Retina (tissue), 1 donor: Measurements from ENCODE around the gene SOX4.
A peak's percentile ranks its signal among the peaks of the same experiment; 100 is the strongest.
"Not testable (repeated sequence)": the region's sequence is repeated elsewhere in the genome, so short reads cannot be mapped to it uniquely, and the experiment has no call there.

Experiments
- DNase-seq: peaks from one replicate; pipeline ENCODE4 v3.0.0-alpha.2; 2016

Gene SOX4

DNA sequence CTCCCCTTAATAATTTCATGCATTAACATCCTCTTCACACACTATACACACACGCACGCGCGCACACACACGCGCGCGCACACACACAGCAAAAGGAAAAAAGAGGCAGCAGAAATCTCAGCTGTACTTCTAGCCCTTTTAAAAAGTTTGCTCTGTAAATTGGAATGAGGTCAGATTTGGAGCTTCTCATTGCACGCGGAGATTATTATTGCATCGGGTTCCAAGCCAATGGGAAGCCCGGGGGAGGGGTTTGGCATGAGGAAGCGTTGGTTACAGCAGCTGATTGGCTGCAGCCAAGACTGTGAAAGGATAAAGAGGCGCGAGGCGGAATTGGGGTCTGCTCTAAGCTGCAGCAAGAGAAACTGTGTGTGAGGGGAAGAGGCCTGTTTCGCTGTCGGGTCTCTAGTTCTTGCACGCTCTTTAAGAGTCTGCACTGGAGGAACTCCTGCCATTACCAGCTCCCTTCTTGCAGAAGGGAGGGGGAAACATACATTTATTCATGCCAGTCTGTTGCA is at the start of gene SOX4:
Gene SOX4 (plus strand): TSS at position 340 of the 515 bp plus-strand sequence. CDS start 784 bp downstream, outside the sequence.
- DNase-seq, result peak; percentile 97

DNA sequence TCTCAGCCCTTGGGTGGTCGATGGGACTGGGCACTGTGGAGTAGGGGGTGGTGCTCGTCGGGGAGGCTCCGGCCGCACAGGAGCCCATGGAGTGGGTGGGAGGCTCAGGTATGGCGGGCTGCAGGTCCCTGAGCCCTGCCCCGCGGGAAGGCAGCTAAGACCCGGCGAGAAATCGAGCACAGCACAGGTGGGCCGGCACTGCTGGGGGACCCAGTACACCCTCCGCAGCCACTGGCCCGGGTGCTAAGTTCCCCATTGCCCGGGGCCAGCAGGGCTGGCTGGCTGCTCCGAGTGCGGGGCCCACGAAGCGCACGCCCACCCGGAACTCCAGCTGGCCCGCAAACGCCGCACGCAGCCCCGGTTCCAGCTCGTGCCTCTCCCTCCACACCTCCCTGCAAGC is 41.3 kb upstream of the SOX4 start:
- DNase-seq, result not testable (repeated sequence)

DNA sequence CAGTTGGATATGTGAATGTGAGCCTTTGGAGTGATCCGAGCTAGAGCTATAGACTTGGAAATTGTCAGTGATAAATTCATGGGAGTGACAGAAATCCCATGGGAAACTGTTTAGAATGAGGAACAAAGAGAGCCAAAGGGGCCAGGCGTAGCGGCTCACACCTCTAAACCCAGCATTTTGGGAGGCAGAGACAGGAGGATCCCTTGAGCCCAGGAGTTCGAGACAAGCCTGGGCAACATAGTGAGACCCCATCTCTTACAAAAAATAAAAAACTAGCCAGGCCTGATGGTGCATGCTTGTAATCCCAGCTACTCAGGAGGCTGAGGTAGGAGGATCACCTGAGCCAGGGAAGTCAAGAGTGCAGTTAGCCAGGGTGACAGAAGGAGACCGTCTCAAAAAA is 39.3 kb upstream of the SOX4 start:
- no peak for DNase-seq

DNA sequence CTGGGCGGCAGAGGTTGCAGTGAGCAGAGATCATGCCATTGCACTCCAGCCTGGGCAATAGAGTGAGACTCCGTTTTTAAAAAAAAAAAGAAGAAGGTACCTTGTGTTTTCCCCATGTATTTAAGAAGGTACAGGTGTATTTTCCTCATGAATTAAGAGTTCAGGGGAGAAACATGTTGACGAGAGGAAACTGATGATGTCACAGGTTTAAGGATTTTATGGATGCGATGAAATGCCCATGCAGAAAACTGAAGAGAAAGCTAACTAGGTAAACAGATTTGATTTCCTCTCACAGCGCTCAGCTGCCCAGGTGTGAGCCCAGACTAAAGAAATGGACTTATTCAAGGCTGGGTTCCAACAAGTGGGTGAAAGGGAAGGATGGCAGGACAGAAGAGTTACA is 38.4 kb upstream of the SOX4 start:
- DNase-seq, result no peak

DNA sequence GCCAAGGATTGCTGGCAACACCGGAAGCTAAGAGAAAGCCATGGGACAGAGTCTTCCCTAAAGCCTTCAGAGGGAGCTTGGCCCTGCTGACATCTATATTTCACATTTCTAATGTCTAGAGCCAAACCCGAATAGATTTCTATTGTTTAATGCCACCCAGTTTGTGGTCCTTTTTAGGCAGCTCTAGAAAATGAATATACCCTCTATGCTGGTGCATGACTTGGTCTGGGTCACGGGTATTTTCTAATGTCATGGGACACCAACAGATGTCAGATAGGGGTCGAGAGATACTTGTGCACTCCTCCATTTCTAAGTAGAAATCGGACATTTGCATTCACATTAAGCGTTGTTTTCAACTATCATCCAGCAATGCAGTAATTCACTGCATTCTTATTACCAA is 37.0 kb upstream of the SOX4 start:
- DNase-seq, result no peak

DNA sequence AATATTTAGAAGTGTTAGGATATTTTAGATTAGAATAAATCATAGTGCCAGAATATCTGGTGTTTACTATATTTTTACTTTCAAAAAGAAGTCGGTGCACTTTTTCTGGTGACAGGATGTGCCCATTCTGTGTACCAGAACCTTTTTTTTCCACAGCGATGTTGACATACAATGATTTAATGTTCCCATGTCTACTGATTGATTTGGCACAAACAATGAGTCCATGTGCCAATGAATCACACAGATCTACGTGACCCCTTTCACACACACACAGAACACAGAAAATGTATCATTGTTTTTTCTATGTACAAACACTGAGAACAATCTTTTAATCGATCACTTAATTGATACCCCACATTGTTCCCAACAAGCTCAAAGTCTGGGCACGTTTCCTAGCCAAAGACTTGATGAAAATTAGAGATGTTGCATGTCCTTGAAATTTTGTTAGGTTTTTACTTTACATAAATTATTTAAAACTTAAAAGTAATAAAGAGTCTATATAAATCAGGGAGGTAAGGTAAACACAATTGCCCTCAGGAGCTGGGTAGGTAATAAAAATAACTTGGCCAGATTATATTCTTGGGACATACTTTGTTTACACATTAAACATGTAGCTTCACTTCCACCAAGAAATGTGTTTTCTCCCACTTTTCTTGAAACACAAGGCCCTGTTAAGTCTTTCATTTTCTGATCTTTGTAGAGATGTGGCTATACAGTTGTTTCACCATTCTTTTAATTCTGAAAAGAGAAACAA is 36.4 kb upstream of the SOX4 start:
- no peak for DNase-seq

DNA sequence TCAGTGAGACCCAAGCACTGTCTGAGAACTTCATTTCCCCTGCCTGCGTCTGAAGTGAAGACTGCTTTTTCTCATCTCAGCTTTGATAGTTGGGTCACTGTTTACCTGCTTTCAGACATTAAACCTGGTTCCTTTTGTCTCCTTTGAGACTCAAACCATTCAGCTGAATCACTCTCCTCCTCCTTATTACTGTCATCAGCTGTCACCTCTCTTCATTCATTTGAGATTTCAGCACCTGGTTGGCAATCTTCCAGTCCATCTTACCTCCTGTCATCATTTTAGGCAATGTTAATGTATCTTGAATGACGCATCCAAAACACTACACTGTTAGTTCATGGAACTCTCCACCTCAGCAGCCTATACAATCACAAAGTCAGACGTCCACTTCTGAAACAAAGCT is 34.3 kb upstream of the SOX4 start:
- DNase-seq, result no peak

DNA sequence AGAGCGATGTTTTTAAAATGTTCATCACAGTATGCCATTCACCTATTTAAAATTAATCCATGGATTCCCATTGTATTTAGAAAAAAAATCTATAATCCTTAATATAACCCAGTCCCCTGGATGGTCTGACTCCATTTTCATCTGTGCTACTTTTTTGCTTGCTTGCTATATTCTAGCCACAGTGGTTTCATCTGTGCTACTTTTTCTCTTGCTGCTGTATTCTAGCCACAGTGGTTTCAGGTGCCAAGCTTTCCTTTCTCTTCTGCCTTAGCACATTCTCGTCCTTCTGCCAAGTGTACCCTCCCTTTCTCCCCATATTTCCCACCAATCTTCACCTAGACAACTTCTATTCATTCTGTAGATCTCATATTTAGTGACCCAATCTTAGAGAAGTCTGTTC is 33.3 kb upstream of the SOX4 start:
- DNase-seq, result no peak

DNA sequence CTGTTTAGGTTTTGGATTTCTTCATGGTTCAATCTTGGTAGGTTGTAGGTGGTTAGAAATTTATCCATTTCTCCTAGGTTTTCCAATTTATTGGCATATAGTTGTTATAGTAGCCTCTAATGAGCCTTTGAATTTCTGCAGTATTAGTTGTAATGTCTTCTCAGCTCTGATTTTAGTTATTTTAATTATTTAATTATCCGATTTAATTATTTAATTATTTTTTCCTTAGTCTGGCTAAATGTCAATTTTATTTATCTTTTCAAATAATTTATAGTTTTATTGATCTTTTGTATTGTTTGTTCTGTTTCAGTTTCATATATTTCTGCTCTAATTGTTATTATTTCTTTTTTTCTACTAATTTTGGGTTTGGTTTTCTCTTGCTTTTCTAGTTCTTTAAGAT is 28.1 kb upstream of the SOX4 start:
- no peak for DNase-seq

DNA sequence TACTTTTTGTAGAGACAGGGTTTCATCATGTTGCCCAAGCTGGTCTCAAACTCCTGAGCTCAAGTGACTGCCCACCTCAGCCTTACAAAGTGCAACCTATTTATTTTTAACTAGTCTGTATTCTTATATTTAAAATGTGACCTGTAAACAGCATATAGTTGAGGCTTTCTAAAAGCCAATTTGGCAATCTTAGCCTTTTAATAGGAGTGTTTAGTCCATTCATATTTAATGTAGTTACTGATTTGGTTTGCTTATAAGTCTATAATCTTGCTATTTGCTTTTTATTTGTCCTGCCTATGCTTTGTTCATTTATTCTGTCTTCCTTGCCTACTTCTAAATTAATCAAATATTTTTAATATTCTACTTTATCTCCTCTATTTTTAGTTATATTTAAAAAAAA is 15.0 kb upstream of the SOX4 start:
- DNase-seq, result no peak

DNA sequence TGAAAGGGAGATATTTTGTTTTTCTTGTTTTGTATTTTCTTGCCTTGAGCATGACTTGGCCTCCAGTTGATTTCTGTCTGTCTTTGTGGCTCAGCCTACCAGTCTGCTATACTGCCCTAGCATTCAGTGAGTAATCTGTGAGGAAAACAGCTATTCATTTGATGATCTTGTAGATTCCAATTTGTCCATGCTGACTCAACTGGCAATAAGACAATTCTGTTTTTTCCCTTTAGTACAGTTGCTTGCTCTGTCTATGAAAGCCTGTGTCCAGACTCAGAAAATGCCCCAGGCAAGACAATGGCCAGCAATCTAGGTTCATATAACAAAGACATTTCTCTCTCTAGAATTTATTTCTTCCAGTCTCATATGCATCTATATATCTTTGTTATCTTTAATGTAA is 10.9 kb upstream of the SOX4 start:
- DNase-seq, result no peak

DNA sequence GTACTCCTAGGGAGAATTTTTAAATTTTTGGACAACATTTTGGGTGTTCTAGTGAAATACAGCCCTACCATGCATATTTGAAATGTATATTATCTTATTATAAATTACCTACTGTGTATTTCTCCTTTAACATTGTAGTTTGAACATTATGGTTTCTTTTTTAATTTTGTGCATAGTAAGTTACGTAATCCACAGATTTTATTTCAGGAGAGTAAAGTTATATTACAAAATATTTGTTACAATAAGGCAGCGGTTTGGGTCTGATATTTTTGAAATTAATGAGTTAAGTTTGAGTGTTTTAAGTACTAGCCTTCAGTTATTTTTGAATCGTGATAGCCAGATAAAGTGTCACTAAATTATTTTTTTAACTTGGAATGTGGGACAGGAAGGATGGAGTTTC is 7.3 kb upstream of the SOX4 start:
- no peak for DNase-seq

DNA sequence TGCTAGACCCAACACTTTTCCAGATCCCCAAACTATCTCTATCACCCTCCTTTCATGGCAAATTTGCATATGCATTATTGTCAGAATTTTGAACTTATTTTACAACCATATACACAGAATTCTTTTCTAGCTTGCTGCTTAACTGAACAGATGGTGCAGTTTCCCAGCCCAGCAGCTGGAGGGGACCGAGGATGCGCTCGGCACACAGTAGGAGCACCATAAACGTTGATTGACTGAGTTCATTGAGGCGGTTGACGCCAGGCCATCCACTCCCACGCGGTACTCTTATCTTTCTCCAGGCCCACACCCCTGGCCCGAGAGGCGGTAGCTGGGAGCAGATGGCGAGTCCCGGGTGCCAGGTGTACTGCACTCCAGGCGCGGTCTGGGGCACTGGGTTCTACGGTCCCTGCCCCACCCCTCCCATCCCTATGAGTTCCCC is 6.8 kb upstream of the SOX4 start:
- no peak for DNase-seq

DNA sequence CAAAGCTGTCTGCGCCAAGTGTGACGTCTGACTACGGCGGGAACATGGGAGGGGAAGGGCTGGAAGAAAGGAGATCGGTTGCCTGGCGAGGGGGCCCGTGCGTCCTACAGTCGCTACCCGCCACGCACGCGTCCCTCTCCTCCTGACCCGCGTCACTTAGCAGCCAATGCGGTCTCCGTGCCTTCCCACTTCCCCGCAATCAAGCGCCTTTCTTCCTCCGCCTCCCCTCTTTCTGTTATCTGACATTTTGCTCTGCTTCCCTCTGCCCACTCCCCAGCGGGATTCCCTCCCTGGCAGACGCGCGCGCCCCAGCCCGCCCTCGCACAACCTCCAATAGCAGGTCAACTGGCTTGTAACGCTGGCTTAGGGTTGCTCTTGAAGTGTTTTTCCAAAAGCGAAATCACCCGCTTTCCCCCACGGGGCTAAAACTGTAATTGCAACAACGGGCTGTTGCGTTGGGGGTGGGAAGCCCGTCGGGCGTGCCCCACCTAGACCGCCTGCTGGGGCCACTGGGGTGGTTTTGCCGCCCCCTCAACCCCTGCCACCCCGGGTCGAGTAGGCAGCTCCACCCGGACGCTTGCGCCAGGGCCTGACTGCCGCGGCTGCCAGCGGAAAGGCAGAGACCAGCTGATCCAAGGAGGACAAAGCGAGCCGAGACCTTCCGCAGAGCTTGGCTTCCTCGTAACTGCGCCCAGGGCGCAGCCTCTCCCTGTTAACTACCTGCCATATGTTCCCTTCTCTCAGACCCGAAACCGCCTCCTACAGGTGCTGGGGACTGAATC is 6.2 kb upstream of the SOX4 start:
- peak; percentile 95 for DNase-seq

DNA sequence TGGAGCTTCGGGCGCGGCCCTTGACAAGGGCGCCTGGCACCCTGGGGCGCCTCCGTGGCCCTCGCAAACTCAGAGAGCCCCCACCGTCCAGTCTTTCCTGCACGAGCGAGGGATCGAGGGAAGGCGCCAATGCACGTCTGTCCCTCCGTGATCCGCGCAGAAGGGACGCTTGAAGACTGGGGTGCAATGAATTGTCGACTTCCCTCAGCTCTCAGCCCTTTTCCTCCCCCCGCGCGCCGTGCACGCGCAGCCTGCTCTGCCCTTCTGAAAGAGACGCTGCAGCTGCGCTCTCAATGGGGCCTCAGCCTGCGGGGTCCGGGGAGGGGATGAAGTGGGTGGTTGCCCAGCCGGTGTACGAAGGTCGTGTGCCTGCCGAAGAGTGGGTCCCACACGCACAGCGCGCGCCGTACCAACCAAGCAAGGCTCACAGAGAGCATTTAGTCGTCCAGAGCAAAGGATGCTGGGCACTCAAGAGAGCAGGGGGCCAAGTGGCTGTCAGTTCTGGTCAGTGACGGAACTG is 5.5 kb upstream of the SOX4 start:
- peak; percentile 96 for DNase-seq

DNA sequence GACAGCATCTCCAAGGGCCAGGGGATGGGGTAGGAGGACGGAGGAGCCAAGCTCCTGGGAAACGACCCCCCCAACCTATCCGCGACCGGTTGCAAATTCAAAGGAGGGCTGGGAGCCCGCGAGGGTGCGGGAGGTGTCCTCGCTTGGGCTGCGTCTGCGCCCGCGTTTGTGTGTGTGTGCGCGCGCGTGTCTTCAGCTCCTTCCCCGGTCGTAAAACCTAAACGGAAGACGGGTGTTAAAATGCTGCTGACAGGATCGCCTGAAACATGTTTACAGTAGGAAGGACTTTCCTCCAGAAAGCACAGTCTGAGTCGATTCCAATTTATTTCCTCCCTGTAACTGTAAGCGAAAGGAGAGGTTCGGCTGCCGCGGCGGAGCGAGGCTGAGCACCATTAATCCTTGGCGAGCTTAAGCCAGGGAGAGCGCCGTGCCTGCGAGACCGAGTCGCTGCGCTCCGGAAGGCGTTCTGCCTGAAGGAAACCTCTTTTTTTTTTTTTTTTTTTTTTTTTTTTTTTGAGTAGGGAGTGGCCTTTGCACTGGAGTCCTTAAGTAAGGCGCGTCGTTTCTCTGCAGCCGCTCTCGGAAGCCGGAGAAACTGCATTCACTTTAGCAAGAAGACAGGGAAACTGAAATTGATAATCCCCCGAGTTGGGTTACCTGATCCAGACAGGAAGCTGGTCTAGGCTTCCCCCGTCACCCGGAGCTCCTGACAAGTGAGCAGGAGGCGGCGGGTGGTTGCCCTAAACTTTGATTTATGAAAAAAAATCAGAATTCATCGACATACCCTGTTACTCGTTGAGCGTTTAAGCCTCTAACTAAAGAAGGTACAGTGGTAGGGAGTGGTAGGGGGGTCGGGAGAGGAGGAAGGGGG is 4.8 kb upstream of the SOX4 start:
- DNase-seq, result peak; percentile 95

DNA sequence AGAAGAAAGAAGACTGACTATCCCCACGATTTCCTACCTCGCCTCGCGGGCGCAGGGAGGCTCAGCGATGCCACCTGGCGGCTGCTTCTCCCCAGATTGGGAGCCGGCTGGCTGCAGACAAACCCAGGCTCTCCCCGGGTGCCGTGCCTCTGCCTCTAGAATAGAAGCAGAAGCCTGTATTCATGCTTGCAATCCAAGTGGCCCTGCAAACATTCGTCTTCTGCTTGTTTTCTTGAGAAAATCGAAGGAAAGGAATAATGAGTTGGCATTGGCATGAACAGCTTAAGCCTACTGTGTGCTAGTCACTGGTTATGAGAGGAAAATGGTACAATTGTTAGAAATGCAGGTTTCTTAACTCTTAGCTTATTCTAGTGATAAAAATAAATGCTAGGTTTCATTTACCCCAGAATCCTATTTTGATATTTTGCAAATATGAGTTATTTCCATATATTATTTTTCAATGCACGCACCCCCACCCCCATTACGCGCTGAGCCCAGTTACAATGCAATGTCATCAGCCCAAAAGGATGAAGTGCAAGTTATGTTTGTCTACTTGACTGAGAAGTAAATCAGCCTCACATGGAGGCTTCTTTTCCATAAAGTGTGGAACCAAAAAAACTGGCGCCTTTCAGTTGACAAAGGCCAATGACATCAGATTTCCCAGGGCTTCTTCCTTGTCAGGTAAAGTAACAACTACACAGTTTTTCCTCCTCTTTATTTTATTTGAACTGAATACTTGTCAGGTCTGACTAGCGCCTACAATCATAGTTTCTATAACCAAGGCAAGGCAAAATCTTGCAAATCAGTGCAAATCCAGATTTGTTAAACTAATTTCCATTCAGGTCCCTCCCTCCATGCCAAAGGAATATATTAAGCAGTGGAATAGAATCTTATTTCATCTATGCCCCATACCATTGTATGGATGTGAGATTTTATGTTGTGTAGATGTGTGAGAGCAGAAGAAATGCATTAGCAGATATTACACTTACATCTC is 3.9 kb upstream of the SOX4 start:
- peak; percentile 95 for DNase-seq

DNA sequence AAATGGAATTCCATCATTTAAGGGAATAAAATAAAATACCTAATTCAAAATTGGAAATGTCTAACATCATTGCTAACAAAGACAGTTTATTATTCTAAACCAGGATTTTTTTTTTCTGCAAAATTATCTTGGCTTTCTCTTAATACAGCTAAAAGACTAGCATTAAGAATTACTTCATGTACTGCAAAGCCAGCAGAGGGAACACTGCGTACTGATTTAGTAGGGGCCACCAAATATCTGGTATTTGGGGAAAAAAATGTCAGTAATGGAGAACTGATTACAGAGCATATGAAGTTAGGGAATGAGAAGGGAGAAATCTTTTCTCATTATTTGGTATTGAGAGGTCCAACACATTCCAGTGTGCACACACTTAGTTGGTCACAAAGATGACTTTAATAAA is 3.2 kb upstream of the SOX4 start:
- DNase-seq, result no peak

DNA sequence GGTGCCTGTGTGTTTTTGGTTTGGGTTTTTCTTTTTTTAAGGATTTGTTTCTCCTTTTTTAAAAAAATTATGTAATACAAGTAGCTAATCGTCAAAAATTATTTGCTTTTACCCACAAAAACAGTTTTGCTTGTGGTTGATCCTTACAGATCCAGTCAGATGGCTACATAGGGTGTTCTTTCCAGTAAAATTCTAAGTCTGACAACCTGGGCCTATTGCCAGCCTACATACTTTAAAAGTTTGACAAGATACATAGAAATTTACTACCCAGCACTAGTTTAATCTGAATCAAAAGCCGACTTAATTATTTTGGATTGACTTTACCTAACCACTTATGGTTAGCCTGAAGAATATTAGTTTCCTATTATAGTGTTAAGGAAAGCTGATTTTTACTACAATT is 2.1 kb upstream of the SOX4 start:
- no peak for DNase-seq

DNA sequence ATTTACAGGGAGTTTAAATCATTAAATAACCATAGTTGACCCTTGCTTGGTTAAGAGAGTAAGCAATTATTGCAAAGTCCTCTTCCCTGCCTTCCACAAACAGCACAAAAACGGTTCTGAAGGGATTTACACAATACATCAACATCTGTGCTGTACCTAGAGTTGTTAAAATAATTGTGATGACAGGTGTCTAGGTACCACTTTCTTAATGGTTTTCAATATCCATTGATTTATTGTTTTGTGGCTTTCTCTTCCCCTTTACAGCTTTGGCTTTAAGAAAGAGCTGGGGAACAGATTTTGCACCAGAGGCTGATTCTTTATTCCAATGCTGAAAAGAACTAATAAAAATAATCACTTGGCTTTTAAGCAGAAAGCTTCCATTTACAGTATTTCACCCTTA is 598 bp upstream of the SOX4 start:
- DNase-seq, result no peak

DNA sequence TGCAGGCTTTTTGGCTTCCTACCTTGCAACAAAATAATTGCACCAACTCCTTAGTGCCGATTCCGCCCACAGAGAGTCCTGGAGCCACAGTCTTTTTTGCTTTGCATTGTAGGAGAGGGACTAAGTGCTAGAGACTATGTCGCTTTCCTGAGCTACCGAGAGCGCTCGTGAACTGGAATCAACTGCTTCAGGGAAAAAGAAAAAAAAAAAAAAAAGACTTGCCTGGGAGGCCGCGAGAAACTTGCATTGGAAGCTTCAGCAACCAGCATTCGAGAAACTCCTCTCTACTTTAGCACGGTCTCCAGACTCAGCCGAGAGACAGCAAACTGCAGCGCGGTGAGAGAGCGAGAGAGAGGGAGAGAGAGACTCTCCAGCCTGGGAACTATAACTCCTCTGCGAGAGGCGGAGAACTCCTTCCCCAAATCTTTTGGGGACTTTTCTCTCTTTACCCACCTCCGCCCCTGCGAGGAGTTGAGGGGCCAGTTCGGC is 420 bp downstream of the SOX4 start:
- no peak for DNase-seq
